Epithelial cell of proximal tubule (primary cell): ENCODE measurements around the gene ODC1. TPM values are rescaled to one million over a fixed set of nuclear protein-coding genes. Genes with fewer than 3 reads are reported as not detected.
A peak's percentile ranks its signal among the peaks of the same experiment; 100 is the strongest.

Experiments used
- DNase-seq: peaks from one replicate; pipeline ENCODE4 v3.0.0-alpha.2; 2011; ENCODE audit warnings: low read depth
- H3K4me3 ChIP-seq: 2 replicates; pipeline ENCODE4 v1.5.1; 2011; ENCODE audit warnings: low read depth, mild to moderate bottlenecking, low read length
- total RNA-seq: library from RNA; depleted of rRNA; stranded (reverse); fragments of >200 nt; gene quantifications from 2 replicates; pipeline ENCODE4 v1.2.3, GENCODE V29; 2015
- TF ChIP-seq, protein P1 (sequence below): conservative IDR thresholded peaks from 2 replicates; pipeline ENCODE4 v1.5.1; 2012; ENCODE audit warnings: low read depth, mild to moderate bottlenecking, low read length

The ODC1 gene
- total RNA-seq, result 134 and 354 TPM in 2 replicates

DNA sequence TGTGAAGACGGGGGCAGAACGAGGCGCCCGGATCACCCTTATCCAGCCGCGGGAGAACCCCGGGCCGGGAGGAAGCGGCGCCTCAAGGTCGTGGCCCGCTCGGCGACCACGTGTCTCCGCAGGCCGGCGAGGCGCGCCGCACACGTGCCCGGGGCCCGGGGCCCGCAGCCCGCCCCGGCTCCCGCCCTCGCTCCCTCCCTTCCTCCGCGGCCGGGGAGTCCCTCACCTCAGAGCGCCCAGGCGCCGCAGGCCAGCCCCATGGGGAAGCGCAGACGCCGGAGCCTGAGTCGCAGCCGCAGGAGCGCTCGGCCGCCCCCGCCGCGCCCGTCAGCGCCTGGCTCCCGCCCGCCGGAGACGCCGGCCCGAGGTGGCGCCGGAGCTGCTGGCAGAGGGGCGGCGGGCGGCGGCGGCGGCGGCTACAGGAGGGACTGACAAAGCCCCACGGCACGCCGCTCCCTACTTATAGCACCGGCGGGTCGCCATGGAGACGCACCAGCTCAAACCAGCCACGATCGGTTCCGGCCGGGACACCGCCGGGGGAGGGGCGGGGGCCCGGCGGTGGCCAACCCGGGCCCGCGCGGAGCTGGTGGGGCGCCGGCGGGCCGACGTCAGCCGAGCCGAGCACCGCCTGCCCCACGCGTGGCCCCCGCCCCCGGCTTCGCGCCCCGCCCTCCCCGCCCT, at the start of gene ODC1:
ODC1 (minus strand) TSS at position 433 of the 681 bp plus-strand sequence. CDS start 3,295 bp downstream, outside the sequence.
- H3K4me3 ChIP-seq, result peak within 1 kb of the TSS; percentile 78
- TF ChIP-seq, protein P1, sequence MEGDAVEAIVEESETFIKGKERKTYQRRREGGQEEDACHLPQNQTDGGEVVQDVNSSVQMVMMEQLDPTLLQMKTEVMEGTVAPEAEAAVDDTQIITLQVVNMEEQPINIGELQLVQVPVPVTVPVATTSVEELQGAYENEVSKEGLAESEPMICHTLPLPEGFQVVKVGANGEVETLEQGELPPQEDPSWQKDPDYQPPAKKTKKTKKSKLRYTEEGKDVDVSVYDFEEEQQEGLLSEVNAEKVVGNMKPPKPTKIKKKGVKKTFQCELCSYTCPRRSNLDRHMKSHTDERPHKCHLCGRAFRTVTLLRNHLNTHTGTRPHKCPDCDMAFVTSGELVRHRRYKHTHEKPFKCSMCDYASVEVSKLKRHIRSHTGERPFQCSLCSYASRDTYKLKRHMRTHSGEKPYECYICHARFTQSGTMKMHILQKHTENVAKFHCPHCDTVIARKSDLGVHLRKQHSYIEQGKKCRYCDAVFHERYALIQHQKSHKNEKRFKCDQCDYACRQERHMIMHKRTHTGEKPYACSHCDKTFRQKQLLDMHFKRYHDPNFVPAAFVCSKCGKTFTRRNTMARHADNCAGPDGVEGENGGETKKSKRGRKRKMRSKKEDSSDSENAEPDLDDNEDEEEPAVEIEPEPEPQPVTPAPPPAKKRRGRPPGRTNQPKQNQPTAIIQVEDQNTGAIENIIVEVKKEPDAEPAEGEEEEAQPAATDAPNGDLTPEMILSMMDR, result no peak
- DNase-seq, result no peak

DNA sequence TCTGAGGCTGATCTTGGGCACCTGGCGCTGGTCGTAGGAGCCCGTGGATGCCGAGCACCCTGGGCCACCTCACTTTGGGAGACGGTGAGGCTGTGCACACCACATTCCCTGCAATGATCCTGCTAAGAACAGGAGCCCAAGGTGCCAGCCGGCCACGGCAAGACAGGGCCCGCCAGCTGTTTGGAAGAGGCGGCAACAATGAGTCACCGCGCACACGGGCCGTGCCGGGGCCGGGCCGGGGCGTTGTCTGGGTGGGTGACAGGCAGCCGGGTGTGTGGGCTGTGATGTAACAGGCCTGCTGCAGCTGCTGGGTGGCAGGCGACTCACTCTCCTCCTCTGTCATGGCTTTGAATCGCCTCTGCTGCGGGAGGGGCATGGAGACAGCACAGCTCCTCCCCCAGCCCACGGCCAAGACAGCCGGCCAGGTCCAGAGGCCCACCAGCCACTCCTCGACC, 49.7 kb upstream of the ODC1 start:
- DNase-seq, result no peak
- TF ChIP-seq, protein P1, result no peak
- H3K4me3 ChIP-seq, result no peak overlapping the region

DNA sequence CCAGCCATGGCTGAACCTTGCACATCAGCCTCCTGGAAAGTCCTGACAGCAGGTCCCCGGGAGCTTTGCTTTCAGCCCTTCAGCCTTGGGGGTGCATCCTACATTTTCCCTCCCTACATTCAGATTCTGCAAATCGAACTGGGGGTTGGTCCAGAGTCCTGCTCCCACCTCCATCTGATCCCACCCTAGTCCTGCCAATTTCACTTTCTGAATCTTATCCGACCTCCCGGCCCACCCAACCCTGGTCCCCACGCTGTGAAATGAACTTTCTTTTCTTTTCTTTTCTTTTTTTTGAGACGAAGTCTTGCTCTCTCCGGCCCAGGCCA, 47.8 kb upstream of the ODC1 start:
- DNase-seq, result no peak
- TF ChIP-seq, protein P1, result no peak
- no peak overlapping the region for H3K4me3 ChIP-seq

DNA sequence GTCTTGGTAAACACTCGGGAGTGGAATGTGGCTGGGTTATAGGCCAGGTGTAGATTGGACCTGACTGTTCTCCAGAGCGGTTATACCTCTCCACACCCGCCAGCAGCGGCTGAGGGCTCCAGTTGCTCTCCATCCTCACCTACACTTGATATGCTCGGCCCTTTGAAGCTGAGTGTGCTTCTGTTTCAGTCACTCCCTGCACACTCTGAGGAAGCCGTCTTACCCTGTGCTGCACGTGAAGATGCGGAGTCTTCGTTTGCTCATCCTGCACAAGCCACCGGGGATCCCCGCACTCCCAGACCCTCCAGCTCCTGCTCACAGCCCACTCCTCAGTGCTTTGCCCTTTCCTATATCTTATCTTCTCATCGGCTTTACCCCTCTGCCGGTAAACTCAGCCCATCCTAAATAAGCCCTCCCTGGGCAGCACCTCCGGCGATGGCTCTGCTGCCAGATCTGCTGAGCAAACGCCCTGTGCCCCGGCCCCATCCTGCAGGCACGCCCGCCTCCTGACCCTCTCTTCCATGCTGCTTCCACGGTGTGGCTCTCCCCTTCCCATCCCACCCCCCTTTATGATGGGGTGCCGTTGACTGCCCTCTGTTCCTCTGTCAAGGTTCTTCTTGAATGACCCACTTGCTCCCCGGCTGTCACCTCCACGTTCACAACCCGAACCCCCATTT, 47.3 kb upstream of the ODC1 start:
- no peak overlapping the region for H3K4me3 ChIP-seq
- DNase-seq, result no peak
- TF ChIP-seq, protein P1, result no peak

DNA sequence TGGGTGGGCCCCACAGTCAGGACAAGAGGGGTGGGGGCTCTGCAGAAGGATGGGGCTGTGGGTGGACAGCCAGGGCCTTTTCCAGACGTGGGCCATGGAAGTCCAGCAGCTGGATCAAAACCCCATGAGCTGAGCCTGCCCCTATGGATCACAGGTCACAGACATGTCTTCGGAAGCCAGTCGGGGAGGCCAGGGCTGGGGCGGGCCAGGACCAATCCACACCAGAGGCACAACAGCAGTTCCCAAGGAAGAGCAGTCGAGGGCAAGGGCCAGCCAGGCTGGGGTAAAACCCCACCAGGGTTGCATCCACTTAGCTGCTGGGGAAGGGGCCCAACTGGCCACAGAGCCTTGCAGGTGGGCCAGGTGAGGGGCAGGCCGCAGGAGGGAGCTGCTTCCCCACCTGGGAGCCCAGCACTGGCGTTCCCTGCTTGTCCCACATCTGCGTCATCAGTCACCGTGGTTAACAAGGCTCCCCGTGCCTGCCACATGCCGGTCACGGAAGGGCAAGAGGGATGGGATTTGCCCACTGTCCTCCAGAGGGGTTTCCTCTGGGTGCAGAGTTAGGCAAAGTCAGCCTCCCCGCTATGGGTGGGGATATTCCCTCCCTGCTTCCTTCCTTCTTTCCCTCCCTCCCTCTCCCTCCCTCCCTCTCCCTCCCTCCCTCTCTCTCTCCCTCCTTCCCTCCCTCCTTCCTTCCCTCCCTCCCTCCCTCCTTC, 46.4 kb upstream of the ODC1 start:
- TF ChIP-seq, protein P1, result no peak
- DNase-seq, result no peak
- no peak overlapping the region for H3K4me3 ChIP-seq

DNA sequence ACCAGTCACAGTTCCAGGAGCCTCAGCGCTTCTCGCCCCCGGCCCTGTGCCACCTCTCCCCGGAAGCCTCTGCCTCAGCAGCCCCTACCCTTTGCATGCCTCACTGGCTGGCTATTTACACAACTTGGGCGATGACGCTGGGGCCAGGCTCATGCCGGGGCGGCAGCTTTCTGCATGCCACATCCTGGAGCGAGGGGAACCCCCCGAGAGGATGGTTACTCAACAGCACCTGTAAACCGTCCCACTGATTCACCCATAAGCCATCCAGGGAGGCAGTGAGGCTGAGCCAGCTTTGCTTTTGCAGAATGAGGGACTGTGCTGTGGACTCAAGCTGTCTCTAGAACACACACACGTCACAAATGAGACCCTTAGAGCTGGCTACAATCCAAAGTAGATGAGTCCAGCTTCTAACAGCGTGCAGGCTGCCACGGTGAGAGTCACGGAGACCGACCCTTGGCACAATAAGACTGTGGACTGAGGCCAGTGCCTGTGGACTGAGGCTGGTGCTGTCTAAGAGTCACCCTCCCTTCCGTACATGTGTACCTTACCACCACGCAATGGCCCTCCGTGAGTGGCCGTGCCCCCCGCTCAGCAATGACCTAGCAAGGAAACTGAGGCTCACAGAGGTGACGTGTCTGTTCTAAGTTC, 45.6 kb upstream of the ODC1 start:
- TF ChIP-seq, protein P1, result no peak
- DNase-seq, result peak; percentile 96
- H3K4me3 ChIP-seq, result no peak overlapping the region
